GM12878 (cell line): Measurements from ENCODE around the gene KASH5.

Experiments used
- EZH2 ChIP-seq: IDR thresholded peaks from 2 replicates; pipeline ENCODE4 v1.6.1; 2012; ENCODE audit warnings: low read depth, mild to moderate bottlenecking, control low read depth, inconsistent platforms, low read length, borderline replicate concordance; ENCODE audit not compliant: control insufficient read depth
- JUNB ChIP-seq: IDR thresholded peaks from 2 replicates; pipeline ENCODE4 v1.6.1; 2016; ENCODE audit warnings: antibody characterized with exemption, mild to moderate bottlenecking
- POLR2A ChIP-seq: IDR thresholded peaks from 2 replicates; pipeline ENCODE4 v1.6.1; 2011; ENCODE audit warnings: low read depth, mild to moderate bottlenecking, low read length
- POLR2AphosphoS2 ChIP-seq: IDR thresholded peaks from 2 replicates; pipeline ENCODE4 v1.6.1; 2011; ENCODE audit warnings: low read depth, mild to moderate bottlenecking, low read length, improper control_type of control experiment, moderate library complexity
- POLR2AphosphoS5 ChIP-seq: IDR thresholded peaks from 2 replicates; pipeline ENCODE4 v1.6.1; 2011; ENCODE audit warnings: mild to moderate bottlenecking, low read length, inconsistent platforms
- TF ChIP-seq, protein P1 (sequence below), 3 experiments: IDR thresholded peaks in 2 of 3; conservative IDR thresholded peaks in 1 of 3; 2 replicates each; pipeline ENCODE4 v1.5.1; 2011; ENCODE audit warnings: low read depth in 3 of 3, low read length in 3 of 3, mild to moderate bottlenecking in 3 of 3, control low read depth in 2 of 3, moderate library complexity in 2 of 3, inconsistent platforms in 1 of 3, mixed read lengths in 1 of 3; ENCODE audit not compliant: control insufficient read depth in 2 of 3, insufficient read depth in 1 of 3; ENCODE audit errors: extremely low read depth in 1 of 3
- TF ChIP-seq, protein P2 (sequence below): fragments of 450-650 bp; IDR thresholded peaks from 2 replicates; pipeline ENCODE4 v1.6.1; 2016; ENCODE audit warnings: mild to moderate bottlenecking

DNA sequence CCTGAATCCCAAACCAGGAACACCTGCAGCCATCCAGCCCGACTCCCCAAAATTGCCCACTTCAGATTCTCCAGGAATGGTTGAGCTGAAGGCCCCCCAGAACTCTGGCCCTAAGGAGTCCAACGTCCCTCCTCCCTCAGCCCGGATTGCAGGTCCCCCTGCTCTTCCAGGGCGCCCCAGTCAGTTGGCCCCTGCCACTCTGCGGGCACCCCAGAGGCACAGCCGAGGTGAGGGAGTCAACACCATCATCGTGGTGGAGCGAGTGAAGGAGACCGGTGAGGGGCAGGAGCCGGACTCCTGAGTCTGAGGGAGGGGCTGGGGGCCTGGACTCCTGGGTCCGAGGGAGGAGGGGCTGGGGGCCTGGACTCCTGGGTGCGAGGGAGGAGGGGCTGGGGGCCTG is 39.3 kb downstream of the KASH5 start:
- TF ChIP-seq, protein P1, sequence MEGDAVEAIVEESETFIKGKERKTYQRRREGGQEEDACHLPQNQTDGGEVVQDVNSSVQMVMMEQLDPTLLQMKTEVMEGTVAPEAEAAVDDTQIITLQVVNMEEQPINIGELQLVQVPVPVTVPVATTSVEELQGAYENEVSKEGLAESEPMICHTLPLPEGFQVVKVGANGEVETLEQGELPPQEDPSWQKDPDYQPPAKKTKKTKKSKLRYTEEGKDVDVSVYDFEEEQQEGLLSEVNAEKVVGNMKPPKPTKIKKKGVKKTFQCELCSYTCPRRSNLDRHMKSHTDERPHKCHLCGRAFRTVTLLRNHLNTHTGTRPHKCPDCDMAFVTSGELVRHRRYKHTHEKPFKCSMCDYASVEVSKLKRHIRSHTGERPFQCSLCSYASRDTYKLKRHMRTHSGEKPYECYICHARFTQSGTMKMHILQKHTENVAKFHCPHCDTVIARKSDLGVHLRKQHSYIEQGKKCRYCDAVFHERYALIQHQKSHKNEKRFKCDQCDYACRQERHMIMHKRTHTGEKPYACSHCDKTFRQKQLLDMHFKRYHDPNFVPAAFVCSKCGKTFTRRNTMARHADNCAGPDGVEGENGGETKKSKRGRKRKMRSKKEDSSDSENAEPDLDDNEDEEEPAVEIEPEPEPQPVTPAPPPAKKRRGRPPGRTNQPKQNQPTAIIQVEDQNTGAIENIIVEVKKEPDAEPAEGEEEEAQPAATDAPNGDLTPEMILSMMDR (IDR thresholded peaks at IDR 0.05 in 2 of 3, conservative IDR thresholded peaks at IDR 0.05 in 1 of 3; ENCODE audit: control insufficient read depth in 2 of 3, extremely low read depth in 1 of 3, insufficient read depth in 1 of 3, low read depth in 3 of 3, low read length in 3 of 3) = no peak
- TF ChIP-seq EZH2 (no peak), JUNB (no peak), POLR2AphosphoS5 (no peak), POLR2A (no peak), POLR2AphosphoS2 (no peak)
- TF ChIP-seq, protein P2, sequence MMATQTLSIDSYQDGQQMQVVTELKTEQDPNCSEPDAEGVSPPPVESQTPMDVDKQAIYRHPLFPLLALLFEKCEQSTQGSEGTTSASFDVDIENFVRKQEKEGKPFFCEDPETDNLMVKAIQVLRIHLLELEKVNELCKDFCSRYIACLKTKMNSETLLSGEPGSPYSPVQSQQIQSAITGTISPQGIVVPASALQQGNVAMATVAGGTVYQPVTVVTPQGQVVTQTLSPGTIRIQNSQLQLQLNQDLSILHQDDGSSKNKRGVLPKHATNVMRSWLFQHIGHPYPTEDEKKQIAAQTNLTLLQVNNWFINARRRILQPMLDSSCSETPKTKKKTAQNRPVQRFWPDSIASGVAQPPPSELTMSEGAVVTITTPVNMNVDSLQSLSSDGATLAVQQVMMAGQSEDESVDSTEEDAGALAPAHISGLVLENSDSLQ = no peak
